H1 (cell line): Measurements from ENCODE around the gene LRPPRC. TPM values are rescaled to one million over a fixed set of nuclear protein-coding genes. Genes with fewer than 3 reads are reported as not detected.

Source experiments
- CTCF ChIA-PET: fragments of 300-600 bp; sonication (Branson Sonifier 250); formaldehyde crosslinking; loops from one replicate; lab custom pipeline; 2021; ENCODE audit not compliant: partially characterized antibody; lab: Charles Lee
- POLR2A ChIA-PET: fragments of 300-600 bp; sonication (Branson Sonifier 250); formaldehyde crosslinking; loops from one replicate; lab custom pipeline; 2021; ENCODE audit warnings: inconsistent platforms; ENCODE audit not compliant: partially characterized antibody; lab: Charles Lee
- DNase-seq, 2 experiments: peaks; one replicate each; pipeline versions ENCODE4 v3.0.0 to v3.0.0-alpha.2; 2010 to 2022; ENCODE audit warnings: low spot score in 2 of 2, low read depth in 1 of 2, mixed read lengths in 1 of 2
- FAIRE-seq: peaks from 2 replicates; lab custom pipeline; 2011; peaks lifted over from hg19 to GRCh38; lab: Jason Lieb, UNC
- H2AFZ ChIP-seq: 2 replicates; pipeline ENCODE4 v1.8.1; 2012; ENCODE audit warnings: low read length, inconsistent platforms
- H2AK5ac ChIP-seq: 2 replicates; pipeline ENCODE4 v1.6.1; 2013; ENCODE audit warnings: low read depth, low read length
- H2BK120ac ChIP-seq: replicated peaks from 2 replicates; pipeline ENCODE3; 2013; ENCODE audit warnings: low read depth, low read length, inconsistent platforms
- H2BK12ac ChIP-seq: 2 replicates; pipeline ENCODE4 v1.6.1; 2013; ENCODE audit warnings: low read depth, low read length
- H2BK15ac ChIP-seq: 2 replicates; pipeline ENCODE4 v1.6.1; 2013; ENCODE audit warnings: low read length
- H2BK20ac ChIP-seq: 2 replicates; pipeline ENCODE4 v1.6.1; 2013; ENCODE audit warnings: low read length
- H2BK5ac ChIP-seq: 2 replicates; pipeline ENCODE4 v1.6.1; 2013; ENCODE audit warnings: low read depth, low read length
- H3K14ac ChIP-seq: 2 replicates; pipeline ENCODE4 v1.6.1; 2013; ENCODE audit warnings: inconsistent platforms; ENCODE audit not compliant: insufficient read length
- H3K18ac ChIP-seq: 2 replicates; pipeline ENCODE4 v1.6.1; 2013; ENCODE audit warnings: low read length; ENCODE audit errors: extremely low read depth
- H3K23ac ChIP-seq: 2 replicates; pipeline ENCODE4 v1.6.1; 2013; ENCODE audit warnings: inconsistent platforms; ENCODE audit not compliant: insufficient read length
- H3K23me2 ChIP-seq: 2 replicates; pipeline ENCODE4 v1.6.1; 2013; ENCODE audit warnings: low read depth, low read length
- H3K27ac ChIP-seq: 2 replicates; pipeline ENCODE4 v1.6.1; 2011; ENCODE audit warnings: low read depth, low read length, inconsistent platforms
- H3K27me3 ChIP-seq, 4 experiments: replicated peaks in 1 of 4; 1 replicate in 1 of 4; 2 replicates in 3 of 4; pipeline versions ENCODE4 v1.6.1 to v1.8.1; 2011 to 2013; ENCODE audit warnings: low read length in 3 of 4, mild to moderate bottlenecking in 3 of 4, inconsistent platforms in 2 of 4, mixed read lengths in 2 of 4, moderate library complexity in 1 of 4; ENCODE audit not compliant: control insufficient read depth in 3 of 4, insufficient read depth in 3 of 4; ENCODE audit errors: extremely low read depth in 1 of 4
- H3K36me3 ChIP-seq, 4 experiments: 2 replicates each; pipeline versions ENCODE4 v1.6.1 to v1.8.1; 2011 to 2013; ENCODE audit warnings: mild to moderate bottlenecking in 4 of 4, low read length in 3 of 4, moderate library complexity in 2 of 4, control low read depth in 1 of 4, inconsistent platforms in 1 of 4; ENCODE audit not compliant: insufficient read depth in 4 of 4, control insufficient read depth in 2 of 4
- H3K4ac ChIP-seq: replicated peaks from 2 replicates; pipeline ENCODE3; 2013; ENCODE audit warnings: low read length, low read depth, mixed read lengths, inconsistent platforms; ENCODE audit not compliant: insufficient read length
- H3K4me1 ChIP-seq, 4 experiments: replicated peaks in 1 of 4; 1 replicate in 1 of 4; 2 replicates in 3 of 4; pipeline versions ENCODE4 v1.6.1 to v1.8.1; 2011 to 2013; ENCODE audit warnings: low read length in 3 of 4, inconsistent platforms in 2 of 4, mixed read lengths in 1 of 4; ENCODE audit not compliant: insufficient read depth in 4 of 4, control insufficient read depth in 3 of 4
- H3K4me2 ChIP-seq, 2 experiments: 2 replicates each; pipeline versions ENCODE4 v1.6.1 to v1.8.1; 2011 to 2013; ENCODE audit warnings: low read depth in 2 of 2, low read length in 2 of 2, control low read depth in 1 of 2, inconsistent platforms in 1 of 2, mild to moderate bottlenecking in 1 of 2; ENCODE audit not compliant: insufficient read depth in 1 of 2
- H3K4me3 ChIP-seq, 4 experiments: fragments of 200-600, 300-600 bp in 1 of 4; sonication (generic), shearing (Covaris generic), sonication (Bioruptor Twin) in 1 of 4; 2 replicates each; pipeline versions ENCODE4 v1.5.1 to v1.8.1; 2011 to 2016; ENCODE audit warnings: low read length in 4 of 4, low read depth in 3 of 4, control low read depth in 2 of 4, inconsistent platforms in 2 of 4, mild to moderate bottlenecking in 2 of 4, mixed read lengths in 1 of 4, moderate library complexity in 1 of 4; ENCODE audit not compliant: insufficient read depth in 2 of 4; ENCODE audit errors: extremely low read depth in 1 of 4
- H3K56ac ChIP-seq: replicated peaks from 2 replicates; pipeline ENCODE3; 2013; ENCODE audit warnings: low read depth, mild to moderate bottlenecking, mixed read lengths, low read length, inconsistent platforms; ENCODE audit not compliant: insufficient read length
- H3K79me1 ChIP-seq: 2 replicates; pipeline ENCODE4 v1.6.1; 2013; ENCODE audit warnings: low read depth, low read length, control low read depth
- H3K79me2 ChIP-seq, 2 experiments: 2 replicates each; pipeline versions ENCODE4 v1.6.1 to v1.8.1; 2012 to 2013; ENCODE audit warnings: low read length in 2 of 2, mild to moderate bottlenecking in 2 of 2, inconsistent platforms in 1 of 2; ENCODE audit not compliant: insufficient read depth in 2 of 2, control insufficient read depth in 1 of 2
- H3K9ac ChIP-seq, 4 experiments: replicated peaks in 1 of 4; 1 replicate in 1 of 4; 2 replicates in 3 of 4; pipeline versions ENCODE4 v1.6.1 to v1.8.1; 2011 to 2013; ENCODE audit warnings: low read depth in 3 of 4, low read length in 3 of 4, control low read depth in 2 of 4, mild to moderate bottlenecking in 2 of 4, moderate library complexity in 2 of 4, inconsistent platforms in 1 of 4; ENCODE audit errors: extremely low read depth in 1 of 4
- H3K9me3 ChIP-seq, 2 experiments: 2 replicates each; pipeline versions ENCODE4 v1.6.1 to v1.8.1; 2012 to 2013; ENCODE audit warnings: mild to moderate bottlenecking in 2 of 2, moderate library complexity in 2 of 2, control low read depth in 1 of 2, inconsistent platforms in 1 of 2, low read depth in 1 of 2, low read length in 1 of 2, mixed read lengths in 1 of 2; ENCODE audit not compliant: insufficient read depth in 2 of 2
- H4K20me1 ChIP-seq, 2 experiments: replicated peaks in 1 of 2; 2 replicates each; pipeline versions ENCODE3 to v1.8.1; 2011 to 2013; ENCODE audit warnings: inconsistent platforms in 2 of 2, low read length in 2 of 2, mild to moderate bottlenecking in 1 of 2; ENCODE audit not compliant: insufficient read depth in 2 of 2, control insufficient read depth in 1 of 2
- H4K5ac ChIP-seq: 2 replicates; pipeline ENCODE4 v1.6.1; 2013; ENCODE audit warnings: low read length, low read depth, mixed read lengths, inconsistent platforms; ENCODE audit not compliant: insufficient read length
- H4K8ac ChIP-seq: 2 replicates; pipeline ENCODE4 v1.8.0; 2013; ENCODE audit warnings: mild to moderate bottlenecking, moderate library complexity, low read length, inconsistent platforms; ENCODE audit not compliant: insufficient read depth; ENCODE audit errors: extremely low read depth
- H4K91ac ChIP-seq: replicated peaks from 2 replicates; pipeline ENCODE3; 2013; ENCODE audit warnings: low read length, mixed read lengths, inconsistent platforms; ENCODE audit not compliant: insufficient read length
- E2F6 ChIP-seq: IDR thresholded peaks from 2 replicates; pipeline ENCODE4 v1.6.1; 2012; ENCODE audit warnings: inconsistent platforms
- KDM4A ChIP-seq: IDR thresholded peaks from one replicate; pipeline ENCODE4 v1.7.1; 2012; ENCODE audit warnings: low read depth, mild to moderate bottlenecking, moderate library complexity, low read length, inconsistent platforms; ENCODE audit not compliant: severe bottlenecking
- KDM5A ChIP-seq: fragments of 200-600 bp; IDR thresholded peaks from 2 replicates; pipeline ENCODE4 v1.7.1; 2012; ENCODE audit warnings: mild to moderate bottlenecking, low read length, inconsistent platforms, mixed read lengths
- NANOG ChIP-seq: IDR thresholded peaks from 2 replicates; pipeline ENCODE4 v1.6.1; 2011; ENCODE audit warnings: low read length, low read depth, mild to moderate bottlenecking, inconsistent platforms; ENCODE audit not compliant: insufficient read depth, poor library complexity, severe bottlenecking
- SAP30 ChIP-seq: fragments of 300-600 bp; sonication (generic); IDR thresholded peaks from 2 replicates; pipeline ENCODE4 v1.7.1; 2012; ENCODE audit warnings: low read length, moderate library complexity, mild to moderate bottlenecking, inconsistent platforms; ENCODE audit not compliant: insufficient read depth, insufficient replicate concordance
- SP4 ChIP-seq: IDR thresholded peaks from 2 replicates; pipeline ENCODE4 v1.6.1; 2012; ENCODE audit warnings: low read length, inconsistent platforms
- SRF ChIP-seq: IDR thresholded peaks from 2 replicates; pipeline ENCODE4 v1.6.1; 2011; ENCODE audit warnings: mild to moderate bottlenecking, low read depth, low read length, moderate library complexity
- TCF12 ChIP-seq: IDR thresholded peaks from 2 replicates; pipeline ENCODE4 v1.6.1; 2011; ENCODE audit warnings: low read depth, mild to moderate bottlenecking, low read length
- WGBS, 2 experiments: shearing (Covaris generic) in 1 of 2; methylation state at CpG; one replicate each; pipeline versions ENCODE4 v1.1.6 to v1.1.7; 2013 to 2015; ENCODE audit warnings: low lambda C conversion rate in 2 of 2, mixed read lengths in 2 of 2, inconsistent platforms in 1 of 2, low coverage in 1 of 2, missing lambda C conversion rate in 1 of 2; ENCODE audit not compliant: insufficient replicate concordance in 2 of 2, insufficient coverage in 1 of 2, insufficient read length in 1 of 2; ENCODE audit errors: extremely low coverage in 1 of 2, missing lambda C conversion rate in 1 of 2; 5-methylcytosine and 5-hydroxymethylcytosine counted together
- polyA plus RNA-seq, 7 experiments: library from polyadenylated mRNA; depleted of rRNA in 3 of 7; stranded (reverse) in 5 of 7; unstranded in 2 of 7; fragments of >200 nt in 5 of 7; fragments of 200-250 nt in 2 of 7; gene quantifications; 1 replicate in 5 of 7; 2 replicates in 1 of 7; 4 replicates in 1 of 7; pipeline versions ENCODE4 v1.2.1 to v1.2.3, GENCODE V29; 2011 to 2013; ENCODE audit warnings: missing spikeins in 2 of 7, mixed read lengths in 2 of 7
- total RNA-seq: library from RNA; stranded (reverse); fragmentation: NEBNext Ultra II Directional; extraction: Animal tissue kit (Norgen Biotek cat#: 25700); gene quantifications from 2 replicates; pipeline ENCODE4 v1.2.1, GENCODE V29; 2021

LRPPRC gene
- total and polyA plus RNA-seq, 2 of the 8 experiments (the other 6 are each of a cell fraction or from before 2014, with no cell fraction given): 43.4 to 167 TPM

DNA sequence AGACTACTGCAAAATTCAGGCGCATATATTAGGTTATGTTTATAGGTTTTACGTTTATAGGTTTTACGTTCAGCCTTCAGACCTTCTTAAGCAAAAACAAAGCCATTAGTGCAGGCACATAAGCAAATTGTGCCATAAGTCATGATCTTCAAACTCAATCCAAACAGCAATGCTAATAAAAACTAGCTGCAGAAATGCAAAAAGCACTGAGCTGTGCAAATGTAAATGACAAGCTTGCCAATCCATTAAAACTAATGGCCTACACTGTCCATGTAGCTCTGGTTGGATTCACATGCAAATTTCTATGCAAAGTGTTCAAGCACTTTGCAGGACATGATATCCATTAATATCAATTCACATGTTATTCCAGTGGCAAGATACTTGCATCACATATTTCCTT, 50.9 kb downstream of the LRPPRC start:
- no peaks in the 10 kb centered on the region for H3K23me2 ChIP-seq
- H2AK5ac ChIP-seq: no peak overlapping the region
- no peak overlapping the region for H2AFZ ChIP-seq
- H3K79me2 ChIP-seq: peaks cover 0 to 13% of the 10 kb centered on the region in 2 experiments; a peak in 1 of 4 replicates
- no peak overlapping the region for H2BK5ac ChIP-seq
- H3K27ac ChIP-seq: no peak overlapping the region
- ChIA-PET POLR2A (interaction anchor here (1.5 to 1.6 kb wide), 2 partner anchors 13 to 50 kb away, joined by 4 to 5 read pairs; no protein-coding TSS in a partner anchor), CTCF (interaction anchor here (0.6 kb wide), 1 partner anchor 373 kb away, joined by 3 read pairs; no protein-coding TSS in a partner anchor)
- peak; percentile 75 for FAIRE-seq
- TF ChIP-seq SRF: no peak
- no peak for TF ChIP-seq KDM4A
- TF ChIP-seq TCF12: no peak
- TF ChIP-seq E2F6: no peak
- TF ChIP-seq SAP30: no peak
- no peak for TF ChIP-seq KDM5A
- TF ChIP-seq NANOG: no peak
- TF ChIP-seq SP4: no peak
- H3K4me3 ChIP-seq: peak overlapping the region in 1 of 4 experiments; percentile 6; a peak in 1 of 8 replicates
- no peak overlapping the region for H3K9ac ChIP-seq
- no peak overlapping the region for H3K23ac ChIP-seq
- no peaks in the 10 kb centered on the region for H3K27me3 ChIP-seq
- no peak overlapping the region for H4K5ac ChIP-seq
- H3K36me3 ChIP-seq: peaks cover 11 to 98% (median 45%) of the 10 kb centered on the region in 4 experiments
- no peak for DNase-seq
- H4K91ac ChIP-seq: no peak overlapping the region
- H2BK15ac ChIP-seq: no peak overlapping the region
- H4K8ac ChIP-seq: no peak overlapping the region; the same call in 1 of the 2 replicates
- no peak overlapping the region for H2BK20ac ChIP-seq
- H3K9me3 ChIP-seq: no peaks in the 10 kb centered on the region
- H3K14ac ChIP-seq: no peak overlapping the region
- H3K18ac ChIP-seq: no peak overlapping the region
- no peak overlapping the region for H2BK12ac ChIP-seq
- H3K56ac ChIP-seq: no peak overlapping the region
- H3K4me1 ChIP-seq: peaks cover 4 to 14% (median 11%) of the 10 kb centered on the region in 4 experiments; a peak in 6 of 7 replicates
- WGBS, 2 experiments: 88% methylated on average over 3 of the region's 3 CpGs; no CpG with 5 or more reads in 1 of the 2 experiments
- H3K4me2 ChIP-seq: peak overlapping the region; percentile 35 to 36; a peak in 2 of 4 replicates
- no peak overlapping the region for H3K4ac ChIP-seq
- no peak overlapping the region for H2BK120ac ChIP-seq
- peaks cover 4% of the 10 kb centered on the region in 2 experiments for H4K20me1 ChIP-seq
- no peaks in the 10 kb centered on the region for H3K79me1 ChIP-seq
